ENCODE data around the gene SGSM2.
A peak's percentile ranks its signal among the peaks of the same experiment; 100 is the strongest.

DNA sequence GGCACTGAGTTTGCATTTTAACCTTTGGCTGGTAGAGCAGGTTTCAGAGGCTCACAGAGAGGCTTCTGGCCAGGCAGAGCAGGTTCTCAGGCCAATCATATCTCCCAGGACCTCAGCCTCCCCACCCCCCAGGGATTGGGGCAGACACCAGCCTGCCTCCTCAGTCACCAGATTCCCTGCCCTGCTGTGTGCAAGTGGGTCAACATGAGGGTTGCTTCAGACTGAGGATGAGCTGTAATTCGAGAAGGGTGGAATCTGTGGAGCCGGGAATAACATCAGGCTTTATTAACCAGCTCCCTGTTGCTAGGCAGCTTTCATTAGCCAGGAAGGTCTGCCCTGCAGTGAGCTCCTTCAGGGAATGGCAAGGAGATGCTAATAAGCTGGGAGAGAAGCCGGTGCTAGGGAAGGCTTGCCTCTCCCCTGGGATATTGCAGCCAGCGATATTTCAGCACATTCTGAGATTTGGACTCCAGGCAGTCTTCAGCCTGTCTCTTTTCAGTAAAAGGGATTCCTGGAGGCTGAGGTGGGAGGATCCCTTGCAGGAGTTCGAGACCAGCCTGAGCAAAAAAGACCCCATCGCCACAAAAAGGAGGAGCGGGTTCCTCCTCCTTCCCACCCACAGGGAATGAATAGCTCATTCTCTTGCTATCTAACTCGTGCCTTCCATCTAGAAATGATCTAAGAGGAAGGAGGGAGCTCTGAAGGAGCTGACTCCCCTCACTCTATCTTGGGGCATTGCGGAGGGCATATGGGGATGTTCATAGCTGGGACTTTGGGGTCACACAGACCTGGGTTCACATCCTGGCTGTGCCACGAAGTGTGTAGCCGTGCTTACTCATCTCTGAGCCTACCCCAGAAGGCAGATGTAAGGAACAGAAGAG lies 10.7 kb downstream of the SGSM2 start:
- TF ChIP-seq NRF1 (IDR thresholded peaks at IDR 0.05; ENCODE audit: low read depth, low read length) (no peak), POLR2A (IDR thresholded peaks at IDR 0.05; ENCODE audit: control extremely low read depth in 1 of 2, low read depth in 2 of 2, low read length in 2 of 2) (peak; percentile 70 to 72), YY1 (IDR thresholded peaks at IDR 0.05; ENCODE audit: low read depth, low read length) (no peak), GTF2F1 (IDR thresholded peaks at IDR 0.05; ENCODE audit: borderline replicate concordance, low read depth, low read length) (no peak), CHD1 (IDR thresholded peaks at IDR 0.05; ENCODE audit: low read depth, low read length) (no peak)
- TF ChIP-seq, protein P1, sequence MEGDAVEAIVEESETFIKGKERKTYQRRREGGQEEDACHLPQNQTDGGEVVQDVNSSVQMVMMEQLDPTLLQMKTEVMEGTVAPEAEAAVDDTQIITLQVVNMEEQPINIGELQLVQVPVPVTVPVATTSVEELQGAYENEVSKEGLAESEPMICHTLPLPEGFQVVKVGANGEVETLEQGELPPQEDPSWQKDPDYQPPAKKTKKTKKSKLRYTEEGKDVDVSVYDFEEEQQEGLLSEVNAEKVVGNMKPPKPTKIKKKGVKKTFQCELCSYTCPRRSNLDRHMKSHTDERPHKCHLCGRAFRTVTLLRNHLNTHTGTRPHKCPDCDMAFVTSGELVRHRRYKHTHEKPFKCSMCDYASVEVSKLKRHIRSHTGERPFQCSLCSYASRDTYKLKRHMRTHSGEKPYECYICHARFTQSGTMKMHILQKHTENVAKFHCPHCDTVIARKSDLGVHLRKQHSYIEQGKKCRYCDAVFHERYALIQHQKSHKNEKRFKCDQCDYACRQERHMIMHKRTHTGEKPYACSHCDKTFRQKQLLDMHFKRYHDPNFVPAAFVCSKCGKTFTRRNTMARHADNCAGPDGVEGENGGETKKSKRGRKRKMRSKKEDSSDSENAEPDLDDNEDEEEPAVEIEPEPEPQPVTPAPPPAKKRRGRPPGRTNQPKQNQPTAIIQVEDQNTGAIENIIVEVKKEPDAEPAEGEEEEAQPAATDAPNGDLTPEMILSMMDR (IDR thresholded peaks at IDR 0.05; ENCODE audit: control extremely low read depth in 1 of 3, insufficient read depth in 1 of 3, low read depth in 1 of 3, low read length in 3 of 3): no peak
- TF ChIP-seq, protein P2, sequence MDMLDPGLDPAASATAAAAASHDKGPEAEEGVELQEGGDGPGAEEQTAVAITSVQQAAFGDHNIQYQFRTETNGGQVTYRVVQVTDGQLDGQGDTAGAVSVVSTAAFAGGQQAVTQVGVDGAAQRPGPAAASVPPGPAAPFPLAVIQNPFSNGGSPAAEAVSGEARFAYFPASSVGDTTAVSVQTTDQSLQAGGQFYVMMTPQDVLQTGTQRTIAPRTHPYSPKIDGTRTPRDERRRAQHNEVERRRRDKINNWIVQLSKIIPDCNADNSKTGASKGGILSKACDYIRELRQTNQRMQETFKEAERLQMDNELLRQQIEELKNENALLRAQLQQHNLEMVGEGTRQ (IDR thresholded peaks at IDR 0.05; ENCODE audit: low read length): no peak

Data from H1 (cell line).